Type B pancreatic cell (in vitro differentiated cells): ENCODE measurements around the gene ACADM. TPM values are rescaled to one million over a fixed set of nuclear protein-coding genes. Genes with fewer than 3 reads are reported as not detected.

Experiments used
- DNase-seq: peaks from one replicate; pipeline ENCODE4 v3.0.0; 2021; ENCODE audit warnings: mixed read lengths; ENCODE audit not compliant: unreplicated experiment; ENCODE audit errors: extremely low spot score
- H3K27ac Mint-ChIP-seq: 2 replicates; pipeline ENCODE4 v1.8.0; 2021; ENCODE audit warnings: mild to moderate bottlenecking, mixed read lengths
- H3K27me3 Mint-ChIP-seq: 2 replicates; pipeline ENCODE4 v1.8.0; 2021; ENCODE audit warnings: mixed read lengths
- H3K36me3 Mint-ChIP-seq: 2 replicates; pipeline ENCODE4 v1.8.0; 2021; ENCODE audit warnings: mixed read lengths
- H3K4me1 Mint-ChIP-seq: one replicate; pipeline ENCODE4 v1.8.0; 2021; ENCODE audit warnings: mixed read lengths; ENCODE audit not compliant: unreplicated experiment
- H3K4me3 Mint-ChIP-seq: 2 replicates; pipeline ENCODE4 v1.8.0; 2021; ENCODE audit warnings: mild to moderate bottlenecking, mixed read lengths
- H3K9me3 Mint-ChIP-seq: 2 replicates; pipeline ENCODE4 v1.8.0; 2021; ENCODE audit warnings: mixed read lengths
- CTCF ChIP-seq: fragments of 200-600 bp; sonication (generic); conservative IDR thresholded peaks from 2 replicates; pipeline ENCODE4 v1.5.0; 2021; ENCODE audit warnings: antibody characterized with exemption, mild to moderate bottlenecking
- total RNA-seq: library from RNA; stranded (reverse); gene quantifications from 2 replicates; pipeline ENCODE4 v1.2.1, GENCODE V29; 2021; ENCODE audit warnings: low replicate concordance

The ACADM gene
- total RNA-seq, 1 donor from 2014 or later, result 58.3 TPM

- no peak for TF ChIP-seq CTCF
- Mint-ChIP-seq H3K27ac (no peak overlapping the region), H3K36me3 (no peaks in the 10 kb centered on the region), H3K4me3 (no peak overlapping the region), H3K4me1 (no peaks in the 10 kb centered on the region), H3K27me3 (no peaks in the 10 kb centered on the region), H3K9me3 (no peaks in the 10 kb centered on the region)
- no peak for DNase-seq
These were observed 17.3 kb upstream of the ACADM start for GRCh38 chr1:75707191-75707590.

GRCh38 chr1:75708910-75709309 is 15.6 kb upstream of the ACADM start:
- no peak for DNase-seq

GRCh38 chr1:75710832-75711231 is 13.7 kb upstream of the ACADM start:
- Mint-ChIP-seq H3K36me3 (no peaks in the 10 kb centered on the region), H3K4me3 (no peak overlapping the region), H3K4me1 (no peaks in the 10 kb centered on the region), H3K9me3 (no peaks in the 10 kb centered on the region), H3K27ac (no peak overlapping the region), H3K27me3 (no peaks in the 10 kb centered on the region)
- TF ChIP-seq CTCF, result no peak
- DNase-seq, result no peak

More at GRCh38 chr1:75708910-75709309, 15.6 kb upstream of the ACADM start:
- H3K4me1 Mint-ChIP-seq, result no peaks in the 10 kb centered on the region
- no peaks in the 10 kb centered on the region for H3K9me3 Mint-ChIP-seq
- no peaks in the 10 kb centered on the region for H3K27me3 Mint-ChIP-seq
- H3K4me3 Mint-ChIP-seq, result no peak overlapping the region
- no peak overlapping the region for H3K27ac Mint-ChIP-seq
- no peak for TF ChIP-seq CTCF
- H3K36me3 Mint-ChIP-seq, result no peaks in the 10 kb centered on the region

- no peak for TF ChIP-seq CTCF
- Mint-ChIP-seq H3K27ac (no peak overlapping the region), H3K27me3 (no peaks in the 10 kb centered on the region), H3K4me1 (no peaks in the 10 kb centered on the region), H3K36me3 (no peaks in the 10 kb centered on the region), H3K4me3 (no peak overlapping the region), H3K9me3 (no peaks in the 10 kb centered on the region)
- DNase-seq, result no peak
These were observed 12.7 kb upstream of the ACADM start for GRCh38 chr1:75711846-75712245.

DNA sequence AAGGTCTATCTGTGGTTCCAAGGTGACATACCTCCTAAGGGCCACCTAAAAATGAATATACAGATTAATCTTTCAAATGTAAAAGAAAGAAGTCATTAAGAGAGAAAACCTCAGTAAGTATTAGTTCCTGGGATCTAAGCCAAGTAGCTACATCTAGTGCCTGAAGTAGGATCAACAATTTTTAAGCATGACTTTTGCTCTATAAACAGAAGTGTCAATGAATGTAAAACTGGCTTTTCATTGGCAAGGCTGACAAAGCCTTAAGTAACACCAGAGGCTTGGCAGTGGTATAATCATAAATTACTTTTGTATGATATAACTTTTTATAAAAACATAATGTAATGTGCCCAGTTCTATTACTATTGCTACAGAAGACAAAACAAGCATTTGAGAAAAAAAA is 12.2 kb upstream of the ACADM start:
- no peaks in the 10 kb centered on the region for H3K4me1 Mint-ChIP-seq
- TF ChIP-seq CTCF, result no peak
- DNase-seq, result no peak
- H3K4me3 Mint-ChIP-seq, result no peak overlapping the region
- H3K9me3 Mint-ChIP-seq, result no peaks in the 10 kb centered on the region
- H3K27ac Mint-ChIP-seq, result no peak overlapping the region
- no peaks in the 10 kb centered on the region for H3K27me3 Mint-ChIP-seq
- H3K36me3 Mint-ChIP-seq, result no peaks in the 10 kb centered on the region

- DNase-seq, result no peak
- no peak for TF ChIP-seq CTCF
- Mint-ChIP-seq H3K4me1 (peaks cover 12% of the 10 kb centered on the region), H3K27ac (no peak overlapping the region), H3K27me3 (no peaks in the 10 kb centered on the region), H3K36me3 (peaks cover 3% of the 10 kb centered on the region), H3K9me3 (no peaks in the 10 kb centered on the region), H3K4me3 (no peak overlapping the region)
These were observed 4.7 kb upstream of the ACADM start for GRCh38 chr1:75719810-75720209.
